ENCODE data around the gene RXRA.

The RXRA gene

DNA sequence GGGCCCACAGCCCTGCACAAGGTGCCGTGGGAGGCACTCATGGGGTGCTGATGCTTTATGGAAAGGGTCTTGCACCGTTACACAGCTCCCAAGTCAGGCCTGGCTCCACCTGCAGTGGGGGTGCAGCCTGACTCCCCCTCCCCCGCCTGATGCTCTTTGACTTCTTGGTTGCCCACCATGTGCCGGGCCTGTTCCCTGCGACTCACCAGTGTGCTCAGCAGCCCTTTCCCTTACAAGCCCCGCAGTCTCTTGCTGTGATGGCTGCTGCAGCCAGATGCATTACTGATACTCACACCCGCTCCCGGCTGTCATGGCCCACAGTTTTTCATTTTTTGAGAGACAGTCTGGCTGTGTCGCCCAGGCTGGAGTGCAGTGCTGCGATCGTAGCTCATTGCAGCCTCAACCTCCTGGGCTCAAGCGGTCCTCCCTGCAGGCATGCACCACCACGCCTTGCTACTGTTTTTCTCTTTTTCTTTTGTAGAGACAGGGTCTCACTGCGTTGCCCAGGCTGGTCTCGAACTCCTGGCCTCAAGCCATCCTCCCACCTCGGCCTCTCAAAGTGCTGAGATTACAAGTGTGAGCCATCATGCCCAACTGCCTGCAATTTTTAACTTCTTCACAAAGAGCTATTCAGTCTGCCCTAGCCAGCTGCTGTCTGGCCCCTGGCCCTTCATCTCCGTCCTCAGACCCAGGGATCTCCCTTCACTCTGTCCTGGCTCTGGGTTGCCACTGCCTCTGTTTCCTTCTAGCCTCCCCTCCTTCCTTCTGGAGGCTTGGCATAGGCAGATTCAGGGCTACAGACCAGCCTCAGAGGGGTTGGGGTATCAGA is 109.5 kb downstream of the RXRA start:
- DNase-seq, result no peak

GRCh38 chr9:134436379-134436762 is 110.1 kb downstream of the RXRA start:
- DNase-seq, result no peak

- no peak for DNase-seq
These were observed 110.7 kb downstream of the RXRA start for GRCh38 chr9:134436911-134437310.

DNA sequence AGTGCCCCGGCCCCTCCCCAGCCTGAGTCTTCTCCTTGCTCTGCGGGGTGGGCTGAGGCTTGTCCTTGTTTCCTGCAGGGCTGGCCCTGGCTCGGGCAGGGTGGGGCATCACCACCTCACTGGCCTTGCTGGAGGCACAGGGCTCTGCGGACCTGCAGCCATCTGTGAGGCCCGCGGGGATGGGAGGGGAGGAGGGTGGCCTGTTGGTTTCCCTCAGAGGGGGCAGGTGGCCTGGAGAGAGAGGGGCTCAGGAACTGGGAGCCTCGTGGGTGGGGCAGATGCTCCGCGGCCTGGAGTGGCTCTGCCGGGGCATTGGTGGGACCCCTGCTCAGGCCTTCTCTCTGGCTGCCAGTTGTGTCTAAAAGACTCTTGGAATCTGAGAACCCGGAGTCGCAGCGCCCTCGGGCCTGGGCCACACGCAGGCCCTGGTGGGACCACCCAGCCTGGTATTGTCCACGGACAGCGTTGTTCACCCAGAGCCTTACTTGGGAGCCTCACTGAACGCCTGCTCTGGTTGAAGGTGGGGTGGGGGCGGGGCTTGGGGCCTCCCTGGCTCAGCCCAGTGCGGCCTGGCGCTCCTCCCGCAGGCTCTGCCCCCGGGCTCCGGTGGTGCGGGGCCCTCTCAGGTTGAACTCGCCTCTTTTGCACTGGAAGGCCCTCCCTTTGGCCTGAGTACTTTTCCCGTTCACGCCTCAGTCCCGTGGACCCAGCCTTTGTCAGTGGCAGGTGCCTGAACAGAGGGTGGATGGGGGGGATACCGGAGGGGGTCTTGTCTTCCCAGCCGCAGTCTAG is 111.3 kb downstream of the RXRA start:
- DNase-seq, result no peak

DNA sequence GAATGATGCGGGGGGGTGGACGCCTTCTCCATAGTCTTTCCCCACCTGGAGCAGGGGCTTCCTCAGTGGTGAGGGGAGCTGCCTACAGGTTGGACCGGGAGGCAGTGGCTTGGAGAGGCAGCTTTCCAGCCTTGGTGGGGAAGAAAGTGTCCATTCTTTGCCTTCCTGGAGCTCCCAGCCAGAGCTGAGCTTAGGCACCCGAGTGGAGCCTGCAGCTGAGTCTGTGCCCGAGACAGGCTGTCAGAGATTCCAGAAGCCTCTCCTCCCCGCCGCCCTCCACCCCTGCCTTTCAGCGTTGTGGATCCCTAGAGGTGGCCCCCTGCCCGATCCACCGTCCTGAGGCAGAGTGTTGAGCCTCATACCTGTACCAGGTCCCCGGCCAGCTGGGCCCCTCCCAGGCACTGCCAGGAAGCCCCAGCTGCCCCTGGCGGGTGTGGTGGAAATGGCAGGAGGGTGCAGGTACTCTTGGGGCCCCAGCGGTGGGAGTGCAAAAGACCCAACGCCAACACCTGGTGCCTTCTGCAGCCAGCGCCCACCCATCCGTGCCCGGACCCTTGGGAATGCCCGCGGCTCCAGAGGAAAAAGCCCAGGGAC is 112.0 kb downstream of the RXRA start:
- DNase-seq, result no peak

- DNase-seq, result no peak
These were observed 113.1 kb downstream of the RXRA start for GRCh38 chr9:134439368-134439784.

DNA sequence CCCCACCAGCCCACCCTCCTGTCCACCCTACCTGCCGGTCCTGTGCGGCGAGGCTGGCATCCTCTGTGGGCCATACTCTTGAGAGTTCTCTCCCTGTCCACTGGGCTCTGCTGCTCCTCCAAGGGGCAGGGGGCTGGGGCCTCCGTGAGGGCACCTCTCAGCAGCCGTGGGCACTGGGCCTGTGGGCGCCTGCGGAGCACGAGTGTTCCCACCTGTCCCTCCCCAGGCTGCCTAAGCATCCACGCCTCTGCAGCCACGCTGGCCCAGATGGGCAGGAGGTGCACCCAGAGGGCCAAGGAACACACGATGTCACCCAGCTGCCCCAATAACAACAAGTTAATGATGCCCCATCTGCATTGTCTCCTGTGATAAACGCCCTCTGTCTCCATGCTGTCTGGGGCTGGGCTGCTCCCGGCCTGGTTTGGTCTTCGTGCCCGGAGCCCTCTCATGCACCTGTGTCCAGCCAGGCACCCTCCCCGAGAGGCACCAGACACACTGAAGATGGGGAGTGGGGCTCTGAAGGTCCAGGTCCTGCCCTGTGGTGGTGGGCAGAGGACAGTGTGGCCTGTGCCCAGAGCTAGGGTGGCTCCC is 114.5 kb downstream of the RXRA start:
- no peak for DNase-seq

DNA sequence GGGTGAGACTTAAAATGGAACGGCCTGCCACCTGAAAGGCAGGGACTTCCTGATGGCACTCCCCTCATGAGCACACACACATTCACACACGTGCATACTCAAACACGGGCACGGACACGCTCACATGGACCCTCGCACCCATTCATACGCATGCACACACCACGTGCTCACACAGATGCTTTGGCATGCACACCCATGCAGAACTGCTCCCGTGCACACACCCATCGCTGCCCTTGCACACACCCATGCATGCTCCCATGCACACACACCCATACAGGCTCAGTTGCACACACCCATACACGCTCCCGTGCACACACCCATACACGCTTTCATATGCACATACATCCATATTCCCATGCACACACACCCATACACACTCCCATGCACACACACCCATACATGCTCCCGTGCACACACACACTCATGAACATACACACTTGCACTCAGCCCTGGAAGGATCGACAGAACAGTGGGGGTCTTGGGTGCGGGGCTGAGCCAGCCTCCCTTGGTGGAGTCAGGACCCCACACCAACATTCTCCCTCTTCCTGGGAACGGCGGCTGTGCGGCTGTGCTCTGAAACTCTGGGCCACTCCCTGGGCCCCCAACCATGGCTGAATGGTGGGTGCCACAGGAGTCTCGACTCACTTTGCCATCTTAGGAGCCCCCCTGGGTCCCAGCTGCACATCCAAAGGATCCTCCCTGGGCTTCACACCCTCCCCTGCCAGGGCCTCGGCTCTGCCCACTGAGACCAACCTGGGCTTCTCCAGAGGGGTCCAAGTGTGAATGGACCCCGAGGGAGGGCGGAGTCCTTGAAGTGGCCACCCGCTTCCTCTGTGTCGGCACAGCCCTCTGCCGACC is 115.2 kb downstream of the RXRA start:
- DNase-seq, result no peak

GRCh38 chr9:134442085-134442474 is 115.8 kb downstream of the RXRA start:
- DNase-seq, result peak; percentile 51

DNA sequence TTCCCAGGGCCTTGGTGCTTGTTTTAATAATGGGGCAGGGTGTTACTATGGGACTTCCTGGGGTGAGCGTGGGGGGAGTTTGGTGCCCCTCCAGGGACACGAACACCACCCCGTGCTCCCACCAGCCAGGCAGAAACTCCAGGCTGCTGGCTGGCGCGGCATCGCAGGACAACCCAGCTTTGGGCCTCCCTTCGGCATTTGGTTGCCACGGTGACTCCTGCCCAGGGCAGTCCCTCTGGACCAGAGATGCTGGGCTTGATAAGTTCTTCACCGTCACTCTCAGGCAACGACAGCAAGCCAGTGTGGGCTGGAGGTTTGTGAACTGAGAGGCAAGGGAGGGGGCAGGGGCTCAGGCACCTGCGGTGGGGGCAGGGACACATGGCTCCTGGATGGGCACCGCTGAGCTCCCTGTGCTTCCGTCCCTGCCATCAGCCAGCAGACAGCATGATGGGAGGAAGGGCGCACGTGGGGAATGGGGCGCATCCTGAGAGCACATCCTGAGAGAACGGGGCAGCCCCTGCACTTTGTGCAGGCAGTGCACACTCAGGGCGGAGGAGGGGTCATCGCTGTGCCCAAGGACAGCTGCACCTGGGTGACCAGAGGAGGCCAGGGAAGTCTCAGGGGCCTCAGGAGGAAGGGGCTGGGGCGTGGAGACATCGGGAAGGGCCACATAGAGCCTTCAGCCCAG is 116.4 kb downstream of the RXRA start:
- peak; percentile 64 for DNase-seq

GRCh38 chr9:134443174-134444037 is 117.2 kb downstream of the RXRA start:
- DNase-seq, result peak; percentile 81

GRCh38 chr9:134444038-134444315 is 117.7 kb downstream of the RXRA start:
- no peak for DNase-seq

GRCh38 chr9:134445000-134445399 is 118.7 kb downstream of the RXRA start:
- DNase-seq, result peak; percentile 35

DNA sequence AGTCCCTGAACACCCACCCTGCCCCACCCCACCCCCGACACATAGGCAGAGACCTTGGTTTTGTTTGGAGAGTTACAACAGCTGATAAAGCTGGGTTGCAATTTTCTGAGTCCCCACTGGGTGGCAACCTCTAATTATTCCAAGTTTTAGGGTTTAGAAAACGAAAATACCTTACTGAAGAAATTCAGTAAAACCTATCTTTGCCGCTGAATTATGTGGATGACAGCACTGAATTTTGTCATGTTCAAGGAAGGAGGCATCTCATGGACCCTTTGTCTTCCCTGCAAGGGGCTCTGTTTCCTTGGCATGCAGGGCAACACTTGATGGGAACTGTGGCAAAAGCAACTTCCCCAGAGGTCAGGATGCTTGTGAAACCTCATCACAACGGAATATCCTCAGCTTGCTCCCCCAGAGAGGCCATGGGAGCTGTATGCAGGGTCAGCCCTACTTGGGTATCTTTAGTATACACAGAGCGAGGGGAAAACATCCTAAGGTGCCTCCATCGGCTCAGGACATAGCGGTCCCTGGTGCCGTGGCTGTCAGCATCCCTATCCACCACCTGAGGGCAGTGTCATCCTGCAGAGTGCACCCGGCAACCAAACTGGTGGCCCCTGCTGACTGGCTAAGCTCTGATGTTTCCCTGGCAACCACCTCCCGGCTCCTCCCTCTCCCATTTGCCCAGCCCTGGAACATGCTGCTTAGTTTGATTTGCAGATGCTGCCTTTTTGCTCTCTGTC is 123.1 kb downstream of the RXRA start:
- peak; percentile 94 for DNase-seq

DNA sequence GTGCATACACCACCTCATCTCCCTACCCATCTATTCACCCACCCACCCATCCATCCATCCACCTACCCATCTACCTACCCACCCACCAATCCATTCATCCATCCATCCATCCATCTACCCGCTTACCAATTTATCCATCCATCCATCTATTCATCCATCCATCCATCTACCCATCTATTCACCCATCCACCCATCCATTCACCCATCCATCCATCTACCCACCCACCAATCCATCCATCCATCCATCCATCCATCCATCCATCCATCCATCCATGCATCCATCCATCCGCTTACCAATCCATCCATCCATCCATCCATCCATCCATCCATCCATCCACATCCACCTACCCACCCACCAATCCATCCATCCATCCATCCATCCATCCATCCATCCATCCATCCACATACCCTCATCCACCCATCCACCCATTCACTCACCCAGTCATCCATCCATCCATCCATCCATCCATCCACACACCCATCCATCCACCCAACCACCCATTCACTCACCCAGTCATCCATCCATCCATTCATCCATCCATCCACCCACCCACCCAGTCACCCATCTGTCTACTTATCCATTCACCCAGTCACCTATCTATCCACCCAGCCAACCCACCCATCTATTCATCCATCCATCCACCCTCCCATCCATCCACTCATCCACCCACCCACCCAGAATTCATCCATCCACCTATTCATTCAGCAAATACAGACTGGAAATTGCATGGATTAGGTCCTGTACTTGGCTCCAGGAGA is 125.6 kb downstream of the RXRA start:
- DNase-seq, result no peak

GRCh38 chr9:134452728-134453127 is 126.5 kb downstream of the RXRA start:
- no peak for DNase-seq

- no peak for DNase-seq
These were observed 127.7 kb downstream of the RXRA start for GRCh38 chr9:134453776-134454475.

DNA sequence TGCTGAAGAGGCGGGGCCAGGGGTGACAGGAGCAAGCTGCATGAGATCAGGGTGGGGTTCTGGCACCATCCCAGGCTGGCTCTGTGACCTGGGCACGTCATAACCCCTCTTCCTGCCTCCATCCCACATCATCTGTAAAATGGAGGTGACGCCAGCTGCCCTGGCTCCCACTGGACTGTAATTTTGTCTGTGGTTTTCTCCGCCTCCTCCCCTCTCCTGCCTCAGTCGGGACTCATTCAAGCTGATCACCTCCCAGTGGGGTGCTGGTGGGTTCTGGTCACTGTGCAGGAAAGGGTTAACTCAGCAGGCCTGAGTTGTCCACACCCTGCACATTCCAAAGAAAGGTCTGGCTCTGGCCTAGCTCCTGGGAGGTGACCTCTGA is 128.2 kb downstream of the RXRA start:
- no peak for DNase-seq

DNA sequence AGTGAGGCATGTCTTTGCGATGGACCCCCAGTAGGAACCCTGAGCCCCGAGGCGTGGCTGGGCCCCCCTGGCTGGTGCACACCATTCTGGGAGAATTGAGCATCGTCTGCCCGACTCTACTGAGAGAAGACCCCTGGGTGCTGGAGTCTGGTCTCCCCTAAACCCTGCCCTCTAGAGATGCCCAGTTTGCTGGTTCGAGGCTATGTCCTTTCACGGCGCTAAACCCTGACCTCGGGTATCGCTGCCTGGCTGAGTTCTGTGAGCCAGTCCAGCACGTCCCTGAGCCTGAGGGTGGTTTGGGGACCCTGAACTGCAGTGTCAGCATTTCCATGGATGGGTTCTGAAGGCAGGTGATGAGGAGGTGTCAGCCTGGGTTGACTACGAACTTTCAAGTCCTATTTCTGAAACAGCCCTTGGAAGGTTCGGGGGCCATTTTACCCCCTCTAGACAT is 128.8 kb downstream of the RXRA start:
- no peak for DNase-seq
